Measurements from ENCODE around the gene PAQR8. TPM values are rescaled to one million over a fixed set of nuclear protein-coding genes. Genes with fewer than 3 reads are reported as not detected.

Gene PAQR8, protein sequence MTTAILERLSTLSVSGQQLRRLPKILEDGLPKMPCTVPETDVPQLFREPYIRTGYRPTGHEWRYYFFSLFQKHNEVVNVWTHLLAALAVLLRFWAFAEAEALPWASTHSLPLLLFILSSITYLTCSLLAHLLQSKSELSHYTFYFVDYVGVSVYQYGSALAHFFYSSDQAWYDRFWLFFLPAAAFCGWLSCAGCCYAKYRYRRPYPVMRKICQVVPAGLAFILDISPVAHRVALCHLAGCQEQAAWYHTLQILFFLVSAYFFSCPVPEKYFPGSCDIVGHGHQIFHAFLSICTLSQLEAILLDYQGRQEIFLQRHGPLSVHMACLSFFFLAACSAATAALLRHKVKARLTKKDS
- total RNA-seq (5.4 TPM), polyA plus RNA-seq (10 to 100 TPM in 3 of 4 donors, 1 to 10 TPM in 1; 8.6 to 18.5 (median 15.5) TPM)

- H3K4me1 Mint-ChIP-seq: peaks cover 24 to 49% (median 30%) of the 10 kb centered on the region in 4 donors
Measured at GRCh38 chr6:52361945-52362442, at the start of gene PAQR8. Gene PAQR8 (plus strand): TSS chr6:52362151. CDS start chr6:52403214, 41,063 bp downstream.

DNA sequence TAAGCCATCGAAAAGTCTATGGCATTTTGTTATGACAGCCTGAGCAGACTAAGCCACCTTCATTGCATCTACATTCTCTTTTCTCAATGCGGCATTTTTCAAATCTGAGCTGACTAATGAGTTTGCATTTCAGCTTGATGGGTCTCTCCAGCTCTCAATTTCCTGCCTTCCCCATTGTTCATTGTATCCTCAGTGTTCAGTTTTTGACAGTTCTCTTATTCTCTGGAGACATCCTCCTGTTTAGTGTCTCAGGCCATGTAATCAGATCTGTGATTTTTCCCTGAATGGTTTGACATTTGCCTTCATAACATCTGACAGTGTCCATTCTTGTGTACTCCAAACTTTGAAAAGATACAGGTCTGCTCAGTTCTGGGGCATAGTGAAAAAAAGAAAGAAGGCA, 49.5 kb upstream of the PAQR8 start:
- H3K4me1 Mint-ChIP-seq: peaks cover 8 to 31% (median 21%) of the 10 kb centered on the region in 4 donors
- Histone ChIP-seq H3K9me3 (ENCODE audit: control insufficient read depth in 2 of 2, low read length in 2 of 2) (no peaks in the 10 kb centered on the region), H3K27me3 (ENCODE audit: control insufficient read depth, insufficient read depth, low read length) (no peaks in the 10 kb centered on the region), H3K4me1 (ENCODE audit: control insufficient read depth, insufficient read depth, low read length, poor library complexity, severe bottlenecking) (peaks cover 14% of the 10 kb centered on the region), H3K36me3 (ENCODE audit: control insufficient read depth, insufficient read depth, low read length) (no peaks in the 10 kb centered on the region), H3K27ac (ENCODE audit: insufficient read depth, low read length, poor library complexity, severe bottlenecking) (no peak overlapping the region), H3K4me3 (ENCODE audit: low read depth, low read length) (no peak overlapping the region)
- H3K36me3 Mint-ChIP-seq: no peaks in the 10 kb centered on the region
- no peak overlapping the region for H3K4me3 Mint-ChIP-seq
- DNase-seq (no peak), ATAC-seq (ENCODE audit: low read depth in 2 of 2) (no peak)
- no peaks in the 10 kb centered on the region for H3K9me3 Mint-ChIP-seq
- H3K27me3 Mint-ChIP-seq: no peaks in the 10 kb centered on the region
- peak overlapping the region in 1 of 3 donors; percentile 9 for H3K27ac Mint-ChIP-seq

More at GRCh38 chr6:52361945-52362442, at the start of gene PAQR8:
- Mint-ChIP-seq H3K27me3 (no peaks in the 10 kb centered on the region), H3K27ac (peak within 1 kb of the TSS; percentile 92 to 96 (median 93)), H3K36me3 (no peaks in the 10 kb centered on the region), H3K4me3 (peak within 1 kb of the TSS; percentile 98 to 99 (median 98)), H3K9me3 (no peaks in the 10 kb centered on the region)
- Histone ChIP-seq H3K36me3 (ENCODE audit: control insufficient read depth, insufficient read depth, low read length) (peaks cover 2% of the 10 kb centered on the region), H3K4me3 (ENCODE audit: low read depth, low read length) (peak within 1 kb of the TSS; percentile 76), H3K27ac (ENCODE audit: insufficient read depth, low read length, poor library complexity, severe bottlenecking) (peak within 1 kb of the TSS; percentile 83), H3K4me1 (ENCODE audit: control insufficient read depth, insufficient read depth, low read length, poor library complexity, severe bottlenecking) (peaks cover 36% of the 10 kb centered on the region), H3K27me3 (ENCODE audit: control insufficient read depth, insufficient read depth, low read length) (no peaks in the 10 kb centered on the region), H3K9me3 (ENCODE audit: control insufficient read depth in 2 of 2, low read length in 2 of 2) (no peaks in the 10 kb centered on the region)
- peak; percentile 76 to 88 (median 83) for DNase-seq
- ATAC-seq (ENCODE audit: low read depth in 2 of 2): peak; percentile 91 to 92

DNA sequence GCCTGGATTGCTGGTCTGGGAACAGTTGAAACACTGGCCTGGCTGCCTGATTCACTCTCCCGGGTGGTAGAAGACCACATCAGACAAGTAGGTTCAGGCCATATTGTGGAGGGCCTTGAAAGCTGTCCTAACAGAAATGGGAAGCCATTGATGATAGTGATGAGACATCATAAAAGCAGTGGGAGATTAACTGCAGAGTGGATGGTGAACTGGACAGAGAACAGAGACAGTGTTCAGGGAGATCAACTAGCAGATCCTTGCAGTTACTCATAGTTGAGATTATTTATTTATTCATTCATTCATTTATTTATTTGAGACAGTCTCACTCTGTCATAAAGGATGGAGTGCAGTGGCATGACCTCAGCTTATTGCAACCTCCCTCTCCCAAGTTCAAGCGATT, 47.2 kb upstream of the PAQR8 start:
- Mint-ChIP-seq H3K27me3 (no peaks in the 10 kb centered on the region), H3K4me1 (peaks cover 4 to 25% (median 18%) of the 10 kb centered on the region in 4 donors), H3K36me3 (no peaks in the 10 kb centered on the region), H3K27ac (no peak overlapping the region), H3K4me3 (no peak overlapping the region), H3K9me3 (no peaks in the 10 kb centered on the region)
- Histone ChIP-seq H3K9me3 (ENCODE audit: control insufficient read depth in 2 of 2, low read length in 2 of 2) (no peaks in the 10 kb centered on the region), H3K27me3 (ENCODE audit: control insufficient read depth, insufficient read depth, low read length) (no peaks in the 10 kb centered on the region), H3K36me3 (ENCODE audit: control insufficient read depth, insufficient read depth, low read length) (no peaks in the 10 kb centered on the region), H3K4me3 (ENCODE audit: low read depth, low read length) (no peak overlapping the region), H3K27ac (ENCODE audit: insufficient read depth, low read length, poor library complexity, severe bottlenecking) (no peak overlapping the region), H3K4me1 (ENCODE audit: control insufficient read depth, insufficient read depth, low read length, poor library complexity, severe bottlenecking) (no peaks in the 10 kb centered on the region)
- DNase-seq (no peak), ATAC-seq (ENCODE audit: low read depth in 2 of 2) (no peak)

- Mint-ChIP-seq H3K9me3 (no peaks in the 10 kb centered on the region), H3K4me1 (peaks cover 4 to 20% (median 14%) of the 10 kb centered on the region in 4 donors), H3K27ac (no peak overlapping the region), H3K27me3 (no peaks in the 10 kb centered on the region), H3K36me3 (no peaks in the 10 kb centered on the region), H3K4me3 (no peak overlapping the region)
- no peak overlapping the region for H3K4me3 ChIP-seq (ENCODE audit: low read depth, low read length)
- H3K27me3 ChIP-seq (ENCODE audit: control insufficient read depth, insufficient read depth, low read length): no peaks in the 10 kb centered on the region
- ATAC-seq (ENCODE audit: low read depth in 2 of 2) (no peak), DNase-seq (no peak)
- no peak overlapping the region for H3K27ac ChIP-seq (ENCODE audit: insufficient read depth, low read length, poor library complexity, severe bottlenecking)
- H3K36me3 ChIP-seq (ENCODE audit: control insufficient read depth, insufficient read depth, low read length): no peaks in the 10 kb centered on the region
- H3K9me3 ChIP-seq (ENCODE audit: control insufficient read depth in 2 of 2, low read length in 2 of 2): no peaks in the 10 kb centered on the region
- H3K4me1 ChIP-seq (ENCODE audit: control insufficient read depth, insufficient read depth, low read length, poor library complexity, severe bottlenecking): no peaks in the 10 kb centered on the region
Measured at GRCh38 chr6:52317211-52317610, 44.7 kb upstream of the PAQR8 start.

DNA sequence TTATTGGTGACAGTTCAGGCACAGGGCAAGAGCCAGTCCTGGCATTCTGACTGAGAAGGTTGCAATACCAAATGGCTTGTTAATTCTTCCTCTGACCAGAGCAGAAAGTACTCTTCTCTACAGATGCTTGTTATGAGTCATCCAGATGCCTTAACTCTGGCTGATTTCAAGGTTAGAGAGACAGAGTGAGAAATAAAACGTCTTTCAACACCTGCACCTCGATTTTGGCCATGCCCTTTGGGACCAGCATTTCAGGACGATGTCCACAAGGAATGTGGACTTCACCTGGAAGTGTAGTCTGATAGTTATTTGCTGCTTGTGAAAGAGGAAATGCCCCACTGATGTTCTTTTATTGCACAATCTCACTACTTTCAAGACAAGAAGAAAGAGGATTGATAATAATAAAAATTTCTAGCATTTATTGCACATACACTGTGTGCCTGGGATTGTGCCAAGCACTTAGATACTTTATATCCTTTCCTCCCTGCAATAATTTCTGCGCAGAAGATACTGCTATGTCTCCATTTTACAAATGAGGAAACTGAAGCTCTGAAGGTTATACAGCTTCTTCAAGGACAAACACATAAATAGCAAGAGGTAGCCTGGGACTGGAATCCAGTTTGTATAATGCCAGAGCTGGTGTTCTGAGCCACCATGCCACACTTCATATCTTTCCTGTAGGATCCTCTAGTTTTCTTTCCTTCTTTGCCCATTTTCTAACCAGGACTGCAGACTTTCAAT, 43.9 kb upstream of the PAQR8 start:
- Histone ChIP-seq H3K4me1 (ENCODE audit: control insufficient read depth, insufficient read depth, low read length, poor library complexity, severe bottlenecking) (no peaks in the 10 kb centered on the region), H3K36me3 (ENCODE audit: control insufficient read depth, insufficient read depth, low read length) (no peaks in the 10 kb centered on the region), H3K27ac (ENCODE audit: insufficient read depth, low read length, poor library complexity, severe bottlenecking) (no peak overlapping the region), H3K4me3 (ENCODE audit: low read depth, low read length) (no peak overlapping the region), H3K9me3 (ENCODE audit: control insufficient read depth in 2 of 2, low read length in 2 of 2) (no peaks in the 10 kb centered on the region), H3K27me3 (ENCODE audit: control insufficient read depth, insufficient read depth, low read length) (no peaks in the 10 kb centered on the region)
- H3K4me3 Mint-ChIP-seq: no peak overlapping the region
- peaks cover 4 to 20% (median 15%) of the 10 kb centered on the region in 4 donors for H3K4me1 Mint-ChIP-seq
- H3K27ac Mint-ChIP-seq: peak overlapping the region in 2 of 3 donors; percentile 40 to 65
- no peaks in the 10 kb centered on the region for H3K27me3 Mint-ChIP-seq
- ATAC-seq (ENCODE audit: low read depth in 2 of 2) (peak in 1 of 2 donors; percentile 37), DNase-seq (peak in 1 of 3 donors; percentile 18)
- no peaks in the 10 kb centered on the region for H3K36me3 Mint-ChIP-seq
- H3K9me3 Mint-ChIP-seq: no peaks in the 10 kb centered on the region

GRCh38 chr6:52324189-52324588, 37.8 kb upstream of the PAQR8 start:
- H3K27ac ChIP-seq (ENCODE audit: insufficient read depth, low read length, poor library complexity, severe bottlenecking): no peak overlapping the region
- Mint-ChIP-seq H3K4me1 (peaks cover 0 to 7% (median 5%) of the 10 kb centered on the region in 4 donors), H3K27me3 (no peaks in the 10 kb centered on the region), H3K4me3 (no peak overlapping the region), H3K9me3 (peaks cover 0 to 1% (median 0%) of the 10 kb centered on the region in 7 donors), H3K36me3 (no peaks in the 10 kb centered on the region), H3K27ac (peak overlapping the region in 1 of 3 donors; percentile 44)
- ATAC-seq (ENCODE audit: low read depth in 2 of 2): no peak
- H3K9me3 ChIP-seq (ENCODE audit: control insufficient read depth in 2 of 2, low read length in 2 of 2): no peaks in the 10 kb centered on the region
- no peak overlapping the region for H3K4me3 ChIP-seq (ENCODE audit: low read depth, low read length)
- no peaks in the 10 kb centered on the region for H3K4me1 ChIP-seq (ENCODE audit: control insufficient read depth, insufficient read depth, low read length, poor library complexity, severe bottlenecking)
- DNase-seq: no peak
- H3K36me3 ChIP-seq (ENCODE audit: control insufficient read depth, insufficient read depth, low read length): no peaks in the 10 kb centered on the region
- no peaks in the 10 kb centered on the region for H3K27me3 ChIP-seq (ENCODE audit: control insufficient read depth, insufficient read depth, low read length)

- no peak overlapping the region for H3K4me3 Mint-ChIP-seq
- no peaks in the 10 kb centered on the region for H3K36me3 Mint-ChIP-seq
- DNase-seq (no peak), ATAC-seq (ENCODE audit: low read depth in 2 of 2) (no peak)
- H3K27ac Mint-ChIP-seq: peak overlapping the region in 2 of 3 donors; percentile 12 to 48
- Histone ChIP-seq H3K4me3 (ENCODE audit: low read depth, low read length) (no peak overlapping the region), H3K27me3 (ENCODE audit: control insufficient read depth, insufficient read depth, low read length) (no peaks in the 10 kb centered on the region), H3K4me1 (ENCODE audit: control insufficient read depth, insufficient read depth, low read length, poor library complexity, severe bottlenecking) (no peaks in the 10 kb centered on the region), H3K27ac (ENCODE audit: insufficient read depth, low read length, poor library complexity, severe bottlenecking) (no peak overlapping the region), H3K36me3 (ENCODE audit: control insufficient read depth, insufficient read depth, low read length) (no peaks in the 10 kb centered on the region), H3K9me3 (ENCODE audit: control insufficient read depth in 2 of 2, low read length in 2 of 2) (no peaks in the 10 kb centered on the region)
- H3K9me3 Mint-ChIP-seq: peaks cover 0 to 1% (median 0%) of the 10 kb centered on the region in 7 donors
- no peaks in the 10 kb centered on the region for H3K27me3 Mint-ChIP-seq
- peaks cover 0 to 12% (median 3%) of the 10 kb centered on the region in 4 donors for H3K4me1 Mint-ChIP-seq
Measured at GRCh38 chr6:52325695-52326471, 36.1 kb upstream of the PAQR8 start.
